H1 (cell line): ENCODE data around the gene MED16. TPM values are rescaled to one million over a fixed set of nuclear protein-coding genes. Genes with fewer than 3 reads are reported as not detected.
A peak's percentile ranks its signal among the peaks of the same experiment; 100 is the strongest.

Experiments used
- FOSL1 ChIP-seq: IDR thresholded peaks from 2 replicates; pipeline ENCODE4 v1.6.1; 2011; ENCODE audit warnings: mild to moderate bottlenecking, low read depth, low read length, moderate library complexity; ENCODE audit not compliant: insufficient read depth
- JUND ChIP-seq: IDR thresholded peaks from 2 replicates; pipeline ENCODE4 v1.6.1; 2011; ENCODE audit warnings: mild to moderate bottlenecking, improper control_type of control experiment, low read length
- SIRT6 ChIP-seq: IDR thresholded peaks from one replicate; pipeline ENCODE4 v1.7.1; 2012; ENCODE audit warnings: low read length, inconsistent platforms
- polyA plus RNA-seq, 7 experiments: library from polyadenylated mRNA; depleted of rRNA in 3 of 7; stranded (reverse) in 5 of 7; unstranded in 2 of 7; fragments of >200 nt in 5 of 7; fragments of 200-250 nt in 2 of 7; gene quantifications; 1 replicate in 5 of 7; 2 replicates in 1 of 7; 4 replicates in 1 of 7; pipeline versions ENCODE4 v1.2.1 to v1.2.3, GENCODE V29; 2011 to 2013; ENCODE audit warnings: missing spikeins in 2 of 7, mixed read lengths in 2 of 7
- total RNA-seq: library from RNA; stranded (reverse); fragmentation: NEBNext Ultra II Directional; extraction: Animal tissue kit (Norgen Biotek cat#: 25700); gene quantifications from 2 replicates; pipeline ENCODE4 v1.2.1, GENCODE V29; 2021
- TF ChIP-seq, protein P1 (sequence below): IDR thresholded peaks from 2 replicates; pipeline ENCODE4 v1.6.1; 2011; ENCODE audit warnings: low read length, improper control_type of control experiment

MED16 gene
- total and polyA plus RNA-seq, 2 of the 8 experiments (the other 6 are each of a cell fraction or from before 2014, with no cell fraction given), result 51.0 to 67.2 TPM

DNA sequence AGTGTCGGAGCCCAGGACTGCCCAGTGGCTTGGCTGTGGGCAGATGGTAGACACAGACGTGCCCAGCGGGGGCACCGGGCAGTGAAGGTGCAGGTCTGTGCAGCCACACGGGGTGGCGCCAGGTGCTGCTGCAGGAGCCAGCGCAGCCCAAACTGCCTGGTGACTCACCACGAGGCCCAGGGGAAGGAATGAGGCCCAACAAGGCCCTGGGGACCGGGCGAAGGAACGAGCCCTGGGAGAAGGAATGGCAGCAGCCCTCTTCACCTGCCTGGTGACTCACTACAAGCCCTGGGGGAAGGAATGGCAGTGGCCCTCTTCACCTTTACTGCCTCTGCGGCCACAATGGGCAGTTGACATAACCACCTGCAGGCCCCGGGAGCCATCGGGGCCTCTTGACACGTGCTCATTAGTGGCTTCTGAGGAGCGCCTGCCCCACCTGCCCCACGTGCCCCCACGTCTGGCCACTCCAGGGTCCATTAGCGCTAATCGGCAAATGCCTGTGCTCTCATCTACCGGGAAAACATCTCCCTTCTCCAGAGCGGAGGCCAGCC lies 9.3 kb downstream of the MED16 start (continued):
- TF ChIP-seq, protein P1, sequence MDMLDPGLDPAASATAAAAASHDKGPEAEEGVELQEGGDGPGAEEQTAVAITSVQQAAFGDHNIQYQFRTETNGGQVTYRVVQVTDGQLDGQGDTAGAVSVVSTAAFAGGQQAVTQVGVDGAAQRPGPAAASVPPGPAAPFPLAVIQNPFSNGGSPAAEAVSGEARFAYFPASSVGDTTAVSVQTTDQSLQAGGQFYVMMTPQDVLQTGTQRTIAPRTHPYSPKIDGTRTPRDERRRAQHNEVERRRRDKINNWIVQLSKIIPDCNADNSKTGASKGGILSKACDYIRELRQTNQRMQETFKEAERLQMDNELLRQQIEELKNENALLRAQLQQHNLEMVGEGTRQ, result no peak
- TF ChIP-seq SIRT6, result no peak
- TF ChIP-seq FOSL1, result no peak
- TF ChIP-seq JUND, result peak; percentile 50; the same call in 1 of the 2 replicates
